Measurements from ENCODE around the gene PHLDA1.

DNA sequence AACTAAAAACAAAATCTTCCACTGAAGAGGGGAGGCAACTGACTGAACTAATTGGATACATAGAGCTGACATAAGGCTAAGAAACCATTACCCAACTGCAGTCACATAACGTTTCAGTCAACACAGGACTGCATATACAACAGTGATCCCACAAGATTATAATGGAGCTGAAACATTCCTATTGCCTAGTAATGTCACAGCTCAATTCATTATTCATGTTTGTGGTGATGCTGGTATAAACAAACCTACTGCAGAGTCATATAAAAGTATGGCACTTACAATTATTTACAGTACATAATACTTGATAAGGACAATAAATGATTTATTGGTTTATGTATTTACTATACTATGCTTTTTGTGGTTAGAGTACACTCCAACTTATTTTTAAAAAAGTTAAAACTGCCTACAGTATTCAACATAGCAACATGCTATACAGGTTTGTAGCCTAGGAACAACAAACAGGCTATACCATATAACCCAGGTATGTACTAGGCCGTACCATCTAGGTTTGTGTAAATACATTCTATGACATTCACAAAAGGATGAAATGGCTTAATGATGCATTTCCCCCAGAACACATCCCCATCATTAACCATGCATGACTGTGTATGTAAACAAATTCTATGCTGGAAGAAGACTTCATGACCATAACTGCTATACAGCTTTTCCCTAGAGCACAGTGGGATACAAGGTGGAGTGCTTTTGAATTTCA, 48.6 kb upstream of the PHLDA1 start:
- TF ChIP-seq, protein P1, sequence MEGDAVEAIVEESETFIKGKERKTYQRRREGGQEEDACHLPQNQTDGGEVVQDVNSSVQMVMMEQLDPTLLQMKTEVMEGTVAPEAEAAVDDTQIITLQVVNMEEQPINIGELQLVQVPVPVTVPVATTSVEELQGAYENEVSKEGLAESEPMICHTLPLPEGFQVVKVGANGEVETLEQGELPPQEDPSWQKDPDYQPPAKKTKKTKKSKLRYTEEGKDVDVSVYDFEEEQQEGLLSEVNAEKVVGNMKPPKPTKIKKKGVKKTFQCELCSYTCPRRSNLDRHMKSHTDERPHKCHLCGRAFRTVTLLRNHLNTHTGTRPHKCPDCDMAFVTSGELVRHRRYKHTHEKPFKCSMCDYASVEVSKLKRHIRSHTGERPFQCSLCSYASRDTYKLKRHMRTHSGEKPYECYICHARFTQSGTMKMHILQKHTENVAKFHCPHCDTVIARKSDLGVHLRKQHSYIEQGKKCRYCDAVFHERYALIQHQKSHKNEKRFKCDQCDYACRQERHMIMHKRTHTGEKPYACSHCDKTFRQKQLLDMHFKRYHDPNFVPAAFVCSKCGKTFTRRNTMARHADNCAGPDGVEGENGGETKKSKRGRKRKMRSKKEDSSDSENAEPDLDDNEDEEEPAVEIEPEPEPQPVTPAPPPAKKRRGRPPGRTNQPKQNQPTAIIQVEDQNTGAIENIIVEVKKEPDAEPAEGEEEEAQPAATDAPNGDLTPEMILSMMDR (IDR thresholded peaks at IDR 0.05), result no peak
- no peak for TF ChIP-seq POLR2AphosphoS5 (IDR thresholded peaks at IDR 0.05; ENCODE audit: insufficient read depth in 1 of 2, low read depth in 1 of 2)

All from vagina (tissue), 2 donors.